Measurements from ENCODE around the gene PLAU.
"Not testable (repeated sequence)": the region's sequence is repeated elsewhere in the genome, so short reads cannot be mapped to it uniquely, and the experiment has no call there.

PLAU gene

DNA sequence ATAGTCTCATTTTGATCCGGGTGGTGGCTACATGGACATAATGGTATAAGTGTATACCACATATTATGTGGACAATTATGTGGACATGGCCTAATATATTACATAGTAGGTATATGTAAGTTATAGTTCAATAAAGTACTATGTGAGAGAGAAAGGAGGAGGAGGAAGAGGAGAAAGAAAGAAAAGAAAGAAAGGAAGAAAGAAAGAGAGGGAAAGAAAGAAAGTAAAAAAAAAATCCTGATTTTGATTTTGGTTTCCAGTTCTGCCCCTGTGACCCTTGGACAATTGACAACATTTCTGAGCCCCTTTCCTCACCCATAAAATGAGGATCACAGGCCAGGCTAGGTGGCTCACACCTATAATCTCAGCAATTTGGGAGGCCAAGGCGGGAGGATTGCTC lies 44.8 kb downstream of the PLAU start:
- no peak for DNase-seq

- no peak for DNase-seq
Measured at GRCh38 chr10:73956476-73957359, 45.8 kb downstream of the PLAU start.

- no peak for DNase-seq
Measured at GRCh38 chr10:73959484-73960243, 48.7 kb downstream of the PLAU start.

DNA sequence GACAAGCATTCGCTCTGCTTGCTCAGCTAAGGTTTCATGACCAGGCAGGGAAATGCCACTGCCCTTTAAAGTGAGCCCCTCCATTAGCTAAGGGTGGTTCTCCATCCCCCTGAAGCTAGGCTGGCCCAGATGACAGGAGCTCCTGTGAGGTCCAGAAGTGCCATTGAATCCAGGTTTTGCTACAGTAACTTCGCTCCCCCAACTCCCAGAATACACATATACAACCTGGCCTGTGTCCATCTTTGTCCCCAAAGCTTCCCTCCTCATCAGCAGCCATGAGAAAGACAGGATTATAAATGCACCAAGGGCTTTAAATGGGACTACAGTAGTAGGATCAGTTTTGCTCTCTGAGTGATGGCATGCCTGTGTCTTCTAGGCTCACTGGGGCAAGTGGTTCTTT lies 51.5 kb downstream of the PLAU start:
- no peak for DNase-seq

- DNase-seq = not testable (repeated sequence)
Measured at GRCh38 chr10:73963533-73963932, 52.6 kb downstream of the PLAU start.

- DNase-seq = no peak
Measured at GRCh38 chr10:73964743-73965142, 53.8 kb downstream of the PLAU start.

DNA sequence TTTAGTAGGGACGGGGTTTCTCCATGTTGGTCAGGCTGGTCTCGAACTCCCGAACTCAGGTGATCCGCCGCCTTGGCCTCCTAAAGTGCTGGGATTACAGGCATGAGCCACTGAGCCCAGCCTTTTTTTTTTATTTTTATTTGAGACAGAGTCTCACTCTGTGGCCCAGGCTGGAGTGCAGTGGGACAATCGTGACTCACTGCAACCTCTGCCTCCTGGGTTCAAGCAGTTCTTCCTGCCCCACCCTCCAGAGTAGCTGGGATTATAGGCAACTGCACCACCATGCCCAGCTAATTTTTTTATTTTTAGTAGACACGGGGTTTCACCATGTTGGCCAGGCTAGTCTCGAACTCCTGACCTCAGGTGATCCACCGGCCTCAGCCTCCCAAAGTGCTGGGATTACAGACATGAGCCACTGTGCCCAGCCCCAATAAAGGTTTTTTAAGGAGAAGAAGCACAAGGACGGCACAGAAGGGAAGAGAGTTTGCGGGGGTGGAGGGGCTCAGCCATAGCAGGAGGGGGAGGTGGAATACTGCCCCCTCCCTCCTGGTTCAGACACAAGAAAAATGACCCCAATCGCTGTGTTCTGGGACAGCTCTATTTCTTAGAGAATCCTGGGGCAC lies 54.4 kb downstream of the PLAU start:
- DNase-seq = not testable (repeated sequence)

- DNase-seq = no peak
Measured at GRCh38 chr10:73965890-73966768, 55.2 kb downstream of the PLAU start.

GRCh38 chr10:73967022-73967429 lies 56.1 kb downstream of the PLAU start:
- no peak for DNase-seq
